Kidney (tissue), 14 donors: ENCODE measurements around the gene FANCI. TPM values are rescaled to one million over a fixed set of nuclear protein-coding genes. Genes with fewer than 3 reads are reported as not detected.

ENCODE experiments used
- DNase-seq, 5 donors: peaks; one replicate each; pipeline ENCODE4 v3.0.0-alpha.2; 2013 to 2020
- FAIRE-seq: peaks from 2 replicates; lab custom pipeline; 2012; peaks lifted over from hg19 to GRCh38; lab: Jason Lieb, UNC
- H3K27ac ChIP-seq, 2 donors: one replicate each; pipeline ENCODE4 v1.7.0; 2013; ENCODE audit warnings: low read depth in 2 of 2, low read length in 2 of 2, inconsistent platforms in 1 of 2
- H3K27me3 ChIP-seq: one replicate; pipeline ENCODE4 v1.7.1; 2013; ENCODE audit warnings: low read length, inconsistent platforms; ENCODE audit not compliant: control insufficient read depth, insufficient read depth
- H3K36me3 ChIP-seq, 3 donors: one replicate each; pipeline versions ENCODE4 v1.7.0 to v1.7.1; 2013; ENCODE audit warnings: low read length in 3 of 3, control low read depth in 1 of 3, inconsistent platforms in 1 of 3; ENCODE audit not compliant: insufficient read depth in 3 of 3, control insufficient read depth in 2 of 3
- H3K4me1 ChIP-seq, 3 donors: one replicate each; pipeline versions ENCODE4 v1.7.0 to v1.7.1; 2013; ENCODE audit warnings: low read length in 3 of 3, inconsistent platforms in 1 of 3, low read depth in 1 of 3; ENCODE audit not compliant: control insufficient read depth in 2 of 3, insufficient read depth in 2 of 3
- H3K4me3 ChIP-seq, 3 donors: one replicate each; pipeline versions ENCODE4 v1.7.0 to v1.8.1; 2013; ENCODE audit warnings: low read length in 3 of 3, control low read depth in 1 of 3, inconsistent platforms in 1 of 3
- H3K9ac ChIP-seq, 3 donors: one replicate each; pipeline versions ENCODE4 v1.7.0 to v1.7.1; 2013; ENCODE audit warnings: low read length in 3 of 3, control low read depth in 1 of 3, inconsistent platforms in 1 of 3
- H3K9me3 ChIP-seq, 3 donors: one replicate each; pipeline versions ENCODE4 v1.7.0 to v1.7.1; 2013; ENCODE audit warnings: low read length in 3 of 3, control low read depth in 1 of 3, inconsistent platforms in 1 of 3; ENCODE audit not compliant: control insufficient read depth in 2 of 3, insufficient read depth in 1 of 3
- intact Hi-C: fragments of 100-400 bp; cut with DNase I; formaldehyde crosslinking; loops from one replicate; pipeline ENCODE4 v1.11.1; 2022
- polyA plus RNA-seq: library from polyadenylated mRNA; stranded (reverse); fragments of 350-450 nt; fragmentation: Illumina TruSeq; extraction: RNeasy Lipid Tissue Mini Kit (QIAGEN cat#74804); gene quantifications from one replicate; pipeline ENCODE4 v1.2.3, GENCODE V29; 2014; ENCODE audit warnings: low read depth, low replicate concordance; ENCODE audit not compliant: insufficient read depth
- total RNA-seq: library from RNA; stranded (reverse); fragmentation: NEBNext Ultra II Directional; extraction: Animal tissue kit (Norgen Biotek cat#: 25700); gene quantifications from one replicate; pipeline ENCODE4 v1.2.1, GENCODE V29; 2021
- TF ChIP-seq, protein P1 (sequence below): IDR thresholded peaks from 3 replicates; pipeline ENCODE4 v1.5.1; 2012; ENCODE audit warnings: mild to moderate bottlenecking, moderate library complexity, borderline replicate concordance; ENCODE audit not compliant: insufficient read depth; ENCODE audit errors: extremely low read depth
- donor health status: control.
- donor health status: control.
- donor health status: control.
- donor health status: control.
- donor health status: control.
- donor health status: DM: yes; HTN: yes; CAD: no.
- donor health status: Normal renal cell carcinoma (clear cell type).

FANCI gene
- total and polyA plus RNA-seq, 2 donors from 2014 or later: 2.4 to 6.6 TPM

DNA sequence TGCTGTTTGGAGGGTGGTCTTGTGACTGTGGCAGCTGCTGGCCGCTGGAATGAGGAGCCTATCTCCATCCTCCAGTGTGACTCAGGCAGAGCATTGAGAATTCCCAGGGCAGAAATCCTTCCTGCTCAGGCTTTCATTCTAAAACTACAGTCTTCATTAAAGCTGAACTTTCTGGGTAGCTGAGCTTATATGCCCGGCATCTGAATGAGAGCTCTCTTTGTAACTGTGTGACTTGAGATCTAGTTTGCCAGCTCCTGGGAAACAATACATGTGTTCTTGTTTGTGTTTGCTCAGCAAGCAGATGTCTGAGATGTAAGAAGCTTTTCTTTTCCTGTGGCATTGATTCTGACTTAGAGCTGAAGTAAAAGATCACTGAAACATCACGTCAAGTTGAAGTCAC is 44.8 kb upstream of the FANCI start:
- Histone ChIP-seq H3K27ac (no peak overlapping the region), H3K4me3 (no peak overlapping the region), H3K9me3 (no peaks in the 10 kb centered on the region), H3K9ac (no peak overlapping the region), H3K4me1 (no peaks in the 10 kb centered on the region), H3K27me3 (no peaks in the 10 kb centered on the region), H3K36me3 (peaks cover 0 to 17% (median 10%) of the 10 kb centered on the region in 3 donors)
- TF ChIP-seq, protein P1, sequence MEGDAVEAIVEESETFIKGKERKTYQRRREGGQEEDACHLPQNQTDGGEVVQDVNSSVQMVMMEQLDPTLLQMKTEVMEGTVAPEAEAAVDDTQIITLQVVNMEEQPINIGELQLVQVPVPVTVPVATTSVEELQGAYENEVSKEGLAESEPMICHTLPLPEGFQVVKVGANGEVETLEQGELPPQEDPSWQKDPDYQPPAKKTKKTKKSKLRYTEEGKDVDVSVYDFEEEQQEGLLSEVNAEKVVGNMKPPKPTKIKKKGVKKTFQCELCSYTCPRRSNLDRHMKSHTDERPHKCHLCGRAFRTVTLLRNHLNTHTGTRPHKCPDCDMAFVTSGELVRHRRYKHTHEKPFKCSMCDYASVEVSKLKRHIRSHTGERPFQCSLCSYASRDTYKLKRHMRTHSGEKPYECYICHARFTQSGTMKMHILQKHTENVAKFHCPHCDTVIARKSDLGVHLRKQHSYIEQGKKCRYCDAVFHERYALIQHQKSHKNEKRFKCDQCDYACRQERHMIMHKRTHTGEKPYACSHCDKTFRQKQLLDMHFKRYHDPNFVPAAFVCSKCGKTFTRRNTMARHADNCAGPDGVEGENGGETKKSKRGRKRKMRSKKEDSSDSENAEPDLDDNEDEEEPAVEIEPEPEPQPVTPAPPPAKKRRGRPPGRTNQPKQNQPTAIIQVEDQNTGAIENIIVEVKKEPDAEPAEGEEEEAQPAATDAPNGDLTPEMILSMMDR: no peak
- DNase-seq (no peak), FAIRE-seq (no peak)
- intact Hi-C loops: no loop called here

GRCh38 chr15:89199746-89200145 is 44.0 kb upstream of the FANCI start:
- H3K36me3 ChIP-seq: peaks cover 0 to 11% (median 8%) of the 10 kb centered on the region in 3 donors
- no peak overlapping the region for H3K27ac ChIP-seq
- no peaks in the 10 kb centered on the region for H3K9me3 ChIP-seq
- H3K4me3 ChIP-seq: no peak overlapping the region
- no peak overlapping the region for H3K9ac ChIP-seq
- TF ChIP-seq, protein P1: no peak
- no peaks in the 10 kb centered on the region for H3K27me3 ChIP-seq
- no peak for DNase-seq
- FAIRE-seq: no peak
- intact Hi-C loops: no loop called here
- no peaks in the 10 kb centered on the region for H3K4me1 ChIP-seq

- TF ChIP-seq, protein P1: no peak
- Histone ChIP-seq H3K27ac (no peak overlapping the region), H3K9me3 (no peaks in the 10 kb centered on the region), H3K27me3 (no peaks in the 10 kb centered on the region), H3K9ac (no peak overlapping the region), H3K4me1 (no peaks in the 10 kb centered on the region), H3K36me3 (peaks cover 0 to 6% (median 6%) of the 10 kb centered on the region in 3 donors), H3K4me3 (no peak overlapping the region)
- FAIRE-seq: no peak
- DNase-seq: no peak
- intact Hi-C loops: no loop called here
Observed at GRCh38 chr15:89200182-89200581, 43.6 kb upstream of the FANCI start.

- FAIRE-seq (no peak), DNase-seq (no peak)
- Histone ChIP-seq H3K9me3 (no peaks in the 10 kb centered on the region), H3K4me3 (no peak overlapping the region), H3K9ac (no peak overlapping the region), H3K27me3 (no peaks in the 10 kb centered on the region), H3K27ac (no peak overlapping the region), H3K4me1 (no peaks in the 10 kb centered on the region), H3K36me3 (peaks cover 0 to 3% (median 0%) of the 10 kb centered on the region in 3 donors)
- intact Hi-C loops: no loop called here
- TF ChIP-seq, protein P1: no peak
Observed at GRCh38 chr15:89201465-89202005, 42.2 kb upstream of the FANCI start.
